ENCODE results near the gene THOP1.
A peak's percentile ranks its signal among the peaks of the same experiment; 100 is the strongest.
"Not testable (repeated sequence)": the region's sequence is repeated elsewhere in the genome, so short reads cannot be mapped to it uniquely, and the experiment has no call there.

THOP1 gene

GRCh38 chr19:2782936-2783780 lies 2.1 kb upstream of the THOP1 start, which contains the start of gene SGTA:
Gene SGTA, minus strand, starts transcription at chr19:2783273. Its CDS starts 14,205 bp downstream, at chr19:2769068.
- DNase-seq (ENCODE audit: low read depth), result peak; percentile 93

GRCh38 chr19:2783781-2784145 lies 1.5 kb upstream of the THOP1 start:
- no peak for DNase-seq (ENCODE audit: low read depth)

- DNase-seq (ENCODE audit: low read depth), result no peak
Observed at GRCh38 chr19:2787115-2787514, 1.8 kb downstream of the THOP1 start.

GRCh38 chr19:2788237-2788636 lies 2.9 kb downstream of the THOP1 start:
- no peak for DNase-seq (ENCODE audit: low read depth)

GRCh38 chr19:2790194-2790556 lies 4.9 kb downstream of the THOP1 start:
- no peak for DNase-seq (ENCODE audit: low read depth)

GRCh38 chr19:2790557-2791271 lies 5.4 kb downstream of the THOP1 start:
- DNase-seq (ENCODE audit: low read depth), result no peak

GRCh38 chr19:2791440-2791839 lies 6.1 kb downstream of the THOP1 start:
- DNase-seq (ENCODE audit: low read depth), result no peak

GRCh38 chr19:2791876-2792275 lies 6.6 kb downstream of the THOP1 start:
- no peak for DNase-seq (ENCODE audit: low read depth)

- not testable (repeated sequence) for DNase-seq (ENCODE audit: low read depth)
Observed at GRCh38 chr19:2792666-2793065, 7.4 kb downstream of the THOP1 start.

- DNase-seq (ENCODE audit: low read depth), result no peak
Observed at GRCh38 chr19:2793126-2793525, 7.8 kb downstream of the THOP1 start.

GRCh38 chr19:2793577-2793976 lies 8.3 kb downstream of the THOP1 start:
- DNase-seq (ENCODE audit: low read depth), result no peak

- no peak for DNase-seq (ENCODE audit: low read depth)
Observed at GRCh38 chr19:2795827-2796658, 10.7 kb downstream of the THOP1 start.

GRCh38 chr19:2796659-2797266 lies 11.5 kb downstream of the THOP1 start:
- no peak for DNase-seq (ENCODE audit: low read depth)

- DNase-seq (ENCODE audit: low read depth), result no peak
Observed at GRCh38 chr19:2797280-2797679, 12.0 kb downstream of the THOP1 start.

GRCh38 chr19:2798158-2798685 lies 12.9 kb downstream of the THOP1 start:
- no peak for DNase-seq (ENCODE audit: low read depth)

- DNase-seq (ENCODE audit: low read depth), result no peak
Observed at GRCh38 chr19:2798733-2799132, 13.4 kb downstream of the THOP1 start.

- no peak for DNase-seq (ENCODE audit: low read depth)
Observed at GRCh38 chr19:2799273-2800020, 14.1 kb downstream of the THOP1 start.

GRCh38 chr19:2800506-2800905 lies 15.2 kb downstream of the THOP1 start:
- DNase-seq (ENCODE audit: low read depth), result no peak

GRCh38 chr19:2802826-2803225 lies 17.5 kb downstream of the THOP1 start:
- no peak for DNase-seq (ENCODE audit: low read depth)

- DNase-seq (ENCODE audit: low read depth), result no peak
Observed at GRCh38 chr19:2803486-2804155, 18.3 kb downstream of the THOP1 start.
